CD4-positive, alpha-beta T cell treated with Interleukin-1 beta for 1 hour (primary cell): ENCODE data around the gene HSD11B1.

Experiments used
- DNase-seq, 2 donors: peaks; one replicate each; pipeline ENCODE4 v3.0.0-alpha.2; 2020 to 2022

HSD11B1 gene

GRCh38 chr1:209756615-209757445, 52.2 kb downstream of the HSD11B1 start:
- DNase-seq = peak; percentile 40 to 56

GRCh38 chr1:209758400-209758799, 53.8 kb downstream of the HSD11B1 start:
- no peak for DNase-seq

GRCh38 chr1:209759829-209760359, 55.2 kb downstream of the HSD11B1 start:
- no peak for DNase-seq

GRCh38 chr1:209761011-209761635, 56.5 kb downstream of the HSD11B1 start:
- no peak for DNase-seq

- peak in 1 of 2 donors; percentile 44 for DNase-seq
Measured at GRCh38 chr1:209766051-209766450, 61.4 kb downstream of the HSD11B1 start.

- DNase-seq = no peak
Measured at GRCh38 chr1:209767096-209767495, 62.5 kb downstream of the HSD11B1 start.

- no peak for DNase-seq
Measured at GRCh38 chr1:209767706-209768105, 63.1 kb downstream of the HSD11B1 start.

GRCh38 chr1:209768354-209768774, 63.7 kb downstream of the HSD11B1 start:
- DNase-seq = peak; percentile 81 to 82

- DNase-seq = peak; percentile 73 to 75
Measured at GRCh38 chr1:209769171-209769904, 64.7 kb downstream of the HSD11B1 start.

- DNase-seq = no peak
Measured at GRCh38 chr1:209769971-209770370, 65.3 kb downstream of the HSD11B1 start.

- no peak for DNase-seq
Measured at GRCh38 chr1:209770636-209771415, 66.2 kb downstream of the HSD11B1 start.

GRCh38 chr1:209772126-209772525, 67.5 kb downstream of the HSD11B1 start:
- no peak for DNase-seq

GRCh38 chr1:209774592-209774991, 69.9 kb downstream of the HSD11B1 start:
- DNase-seq = no peak

GRCh38 chr1:209775678-209776077, 71.0 kb downstream of the HSD11B1 start:
- no peak for DNase-seq

- DNase-seq = no peak
Measured at GRCh38 chr1:209777587-209777986, 72.9 kb downstream of the HSD11B1 start.

- no peak for DNase-seq
Measured at GRCh38 chr1:209778102-209778501, 73.5 kb downstream of the HSD11B1 start.

GRCh38 chr1:209780268-209780667, 75.6 kb downstream of the HSD11B1 start:
- no peak for DNase-seq

GRCh38 chr1:209783386-209783785, 78.7 kb downstream of the HSD11B1 start:
- DNase-seq = no peak
